Stomach (tissue), 4 donors: ENCODE results near the gene NYAP2.

Experiments
- CTCF ChIP-seq, 7 experiments: fragments of 450-650 bp in 4 of 7; fragments of 200-600 bp in 3 of 7; sonication (generic) in 3 of 7; IDR thresholded peaks; one replicate each; pipeline ENCODE4 v1.5.1; 2016 to 2019; ENCODE audit warnings: antibody characterized with exemption in 7 of 7, control low read depth in 2 of 7, mild to moderate bottlenecking in 1 of 7
- EP300 ChIP-seq: sonication (generic); formaldehyde crosslinking; IDR thresholded peaks from one replicate; pipeline ENCODE4 v1.6.1; 2017; ENCODE audit warnings: antibody characterized with exemption
- POLR2AphosphoS5 ChIP-seq, 3 donors: sonication (generic); formaldehyde crosslinking; IDR thresholded peaks; one replicate each; pipeline ENCODE4 v1.6.1; 2016; ENCODE audit warnings: antibody characterized with exemption in 3 of 3

- TF ChIP-seq CTCF (IDR thresholded peaks at IDR 0.05) = no peak
- TF ChIP-seq EP300 = no peak
- no peak for TF ChIP-seq POLR2AphosphoS5 (IDR thresholded peaks at IDR 0.05)
Measured at GRCh38 chr2:225615514-225615913, 216.0 kb downstream of the NYAP2 start.
